ENCODE data around the gene RPS6KA3.
"Not testable (repeated sequence)": the region's sequence is repeated elsewhere in the genome, so short reads cannot be mapped to it uniquely, and the experiment has no call there.

The RPS6KA3 gene

GRCh38 chrX:20263474-20263873 is 3.2 kb downstream of the RPS6KA3 start:
- no peak for DNase-seq

- DNase-seq = no peak
Measured at GRCh38 chrX:20260885-20261284, 5.8 kb downstream of the RPS6KA3 start.

- no peak for DNase-seq
Measured at GRCh38 chrX:20254712-20255299, 11.9 kb downstream of the RPS6KA3 start.

GRCh38 chrX:20253232-20253543 is 13.5 kb downstream of the RPS6KA3 start:
- no peak for DNase-seq

GRCh38 chrX:20252381-20253231 is 14.1 kb downstream of the RPS6KA3 start:
- DNase-seq = peak; percentile 7

- no peak for DNase-seq
Measured at GRCh38 chrX:20251691-20252090, 15.0 kb downstream of the RPS6KA3 start.

- DNase-seq = not testable (repeated sequence)
Measured at GRCh38 chrX:20250146-20250545, 16.6 kb downstream of the RPS6KA3 start.

GRCh38 chrX:20248592-20249192 is 18.0 kb downstream of the RPS6KA3 start:
- no peak for DNase-seq

- no peak for DNase-seq
Measured at GRCh38 chrX:20244931-20245330, 21.8 kb downstream of the RPS6KA3 start.

- DNase-seq = no peak
Measured at GRCh38 chrX:20240201-20240600, 26.5 kb downstream of the RPS6KA3 start.

GRCh38 chrX:20237864-20238263 is 28.8 kb downstream of the RPS6KA3 start:
- DNase-seq = no peak

GRCh38 chrX:20235755-20236154 is 31.0 kb downstream of the RPS6KA3 start:
- no peak for DNase-seq

- DNase-seq = no peak
Measured at GRCh38 chrX:20233336-20233735, 33.4 kb downstream of the RPS6KA3 start.

GRCh38 chrX:20231598-20231997 is 35.1 kb downstream of the RPS6KA3 start:
- no peak for DNase-seq

- no peak for DNase-seq
Measured at GRCh38 chrX:20230406-20230805, 36.3 kb downstream of the RPS6KA3 start.

GRCh38 chrX:20229155-20229554 is 37.6 kb downstream of the RPS6KA3 start:
- DNase-seq = no peak

- no peak for DNase-seq
Measured at GRCh38 chrX:20228245-20228644, 38.5 kb downstream of the RPS6KA3 start.

- DNase-seq = no peak
Measured at GRCh38 chrX:20227116-20227515, 39.6 kb downstream of the RPS6KA3 start.

- DNase-seq = no peak
Measured at GRCh38 chrX:20225488-20225833, 41.2 kb downstream of the RPS6KA3 start.

GRCh38 chrX:20224814-20225487 is 41.8 kb downstream of the RPS6KA3 start:
- DNase-seq = no peak

- DNase-seq = no peak
Measured at GRCh38 chrX:20221902-20222301, 44.8 kb downstream of the RPS6KA3 start.

GRCh38 chrX:20218836-20219505 is 47.7 kb downstream of the RPS6KA3 start:
- no peak for DNase-seq

GRCh38 chrX:20217906-20218305 is 48.8 kb downstream of the RPS6KA3 start:
- no peak for DNase-seq
